ENCODE data around the gene CLCN5. TPM values are rescaled to one million over a fixed set of nuclear protein-coding genes. Genes with fewer than 3 reads are reported as not detected.

CLCN5 gene
- total and polyA plus RNA-seq, 11 donors: 0.65 to 6.0 (median 2.5) TPM

DNA sequence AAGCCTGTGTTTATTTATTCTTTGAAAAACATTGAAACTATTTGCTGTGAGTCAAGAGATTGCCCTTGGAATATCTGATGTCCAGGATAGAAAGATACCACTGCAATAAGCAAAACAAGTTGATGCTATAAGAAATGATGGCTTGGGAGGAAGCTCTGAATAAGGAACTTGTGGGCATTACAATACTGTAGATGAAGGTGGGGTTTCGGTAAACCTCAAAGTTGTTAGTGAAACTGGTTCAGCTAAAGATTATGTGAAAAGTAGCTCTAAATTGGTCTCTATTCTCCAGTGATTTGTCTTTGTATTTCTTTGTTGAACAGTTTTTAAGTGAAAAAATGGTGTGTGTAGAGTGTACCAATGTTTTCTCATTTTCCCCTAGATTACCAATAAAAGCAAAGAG is 149.7 kb downstream of the CLCN5 start:
- Histone ChIP-seq H3K9me3 (no peaks in the 10 kb centered on the region), H3K27ac (no peak overlapping the region), H3K36me3 (no peaks in the 10 kb centered on the region), H3K4me1 (no peaks in the 10 kb centered on the region), H3K4me3 (no peak overlapping the region), H3K27me3 (peaks cover 0 to 12% (median 0%) of the 10 kb centered on the region in 9 donors)
- WGBS, 4 donors: 86 to 98% (median 95%) methylated on average over 1 of the region's 1 CpG
- DNase-seq (no peak), ATAC-seq (no peak)
- intact Hi-C loops (cut with DNase I): no loop called here
- TF ChIP-seq POLR2A (IDR thresholded peaks at IDR 0.05): no peak
- TF ChIP-seq, protein P1, sequence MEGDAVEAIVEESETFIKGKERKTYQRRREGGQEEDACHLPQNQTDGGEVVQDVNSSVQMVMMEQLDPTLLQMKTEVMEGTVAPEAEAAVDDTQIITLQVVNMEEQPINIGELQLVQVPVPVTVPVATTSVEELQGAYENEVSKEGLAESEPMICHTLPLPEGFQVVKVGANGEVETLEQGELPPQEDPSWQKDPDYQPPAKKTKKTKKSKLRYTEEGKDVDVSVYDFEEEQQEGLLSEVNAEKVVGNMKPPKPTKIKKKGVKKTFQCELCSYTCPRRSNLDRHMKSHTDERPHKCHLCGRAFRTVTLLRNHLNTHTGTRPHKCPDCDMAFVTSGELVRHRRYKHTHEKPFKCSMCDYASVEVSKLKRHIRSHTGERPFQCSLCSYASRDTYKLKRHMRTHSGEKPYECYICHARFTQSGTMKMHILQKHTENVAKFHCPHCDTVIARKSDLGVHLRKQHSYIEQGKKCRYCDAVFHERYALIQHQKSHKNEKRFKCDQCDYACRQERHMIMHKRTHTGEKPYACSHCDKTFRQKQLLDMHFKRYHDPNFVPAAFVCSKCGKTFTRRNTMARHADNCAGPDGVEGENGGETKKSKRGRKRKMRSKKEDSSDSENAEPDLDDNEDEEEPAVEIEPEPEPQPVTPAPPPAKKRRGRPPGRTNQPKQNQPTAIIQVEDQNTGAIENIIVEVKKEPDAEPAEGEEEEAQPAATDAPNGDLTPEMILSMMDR (IDR thresholded peaks at IDR 0.05): no peak

DNA sequence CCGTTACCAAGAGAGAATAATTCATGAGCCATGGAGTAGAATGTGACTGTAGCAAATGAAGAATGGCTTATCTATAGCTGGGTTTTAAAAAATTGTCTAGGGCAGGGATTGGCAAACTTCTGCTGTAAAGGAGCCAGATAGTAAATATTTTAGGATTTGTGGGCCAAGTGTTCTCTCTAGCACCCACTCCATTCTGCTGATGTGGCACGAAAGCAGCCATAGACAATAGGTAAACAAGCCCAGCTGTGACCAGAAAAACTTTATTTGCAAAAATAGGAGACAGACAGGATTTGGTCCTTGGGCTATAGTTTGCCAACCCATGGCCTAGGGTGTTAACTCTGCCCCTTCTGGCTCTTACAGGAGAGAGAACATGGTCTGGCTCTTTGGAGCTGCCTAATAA is 151.2 kb downstream of the CLCN5 start:
- no peak for ATAC-seq
- intact Hi-C loops (cut with DNase I): no loop called here

DNA sequence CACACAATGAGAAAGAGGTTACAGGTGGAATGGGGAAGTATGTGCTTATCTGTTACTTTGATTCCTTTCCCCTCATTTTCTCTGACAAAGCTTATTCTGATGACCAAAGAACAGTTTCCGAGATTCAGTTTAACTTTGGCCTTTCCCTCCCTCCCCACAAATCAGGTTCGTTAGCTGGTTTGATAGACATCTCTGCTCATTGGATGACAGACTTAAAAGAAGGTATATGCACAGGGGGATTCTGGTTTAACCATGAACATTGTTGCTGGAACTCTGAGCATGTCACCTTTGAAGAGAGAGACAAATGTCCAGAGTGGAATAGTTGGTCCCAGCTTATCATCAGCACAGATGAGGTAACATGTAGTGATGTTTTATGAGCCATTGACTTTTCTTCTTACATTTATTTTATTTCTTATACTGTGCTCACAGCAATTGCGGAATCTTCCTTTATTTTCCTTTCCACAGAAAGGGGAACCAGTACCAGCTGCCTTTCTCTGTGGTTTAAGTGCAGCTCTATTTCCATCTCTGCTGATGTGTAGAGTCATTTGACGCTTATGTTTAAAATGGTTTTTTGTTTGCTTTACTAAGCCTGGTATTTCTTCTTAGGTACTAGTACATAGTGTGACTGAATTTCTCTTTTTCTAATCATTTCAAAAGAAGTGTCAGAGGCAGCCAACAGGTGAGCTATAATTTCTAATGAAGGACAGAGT is 153.4 kb downstream of the CLCN5 start:
- Histone ChIP-seq H3K36me3 (no peaks in the 10 kb centered on the region), H3K9me3 (no peaks in the 10 kb centered on the region), H3K4me1 (no peaks in the 10 kb centered on the region), H3K27me3 (peaks cover 0 to 6% (median 0%) of the 10 kb centered on the region in 9 donors), H3K4me3 (no peak overlapping the region), H3K27ac (no peak overlapping the region)
- intact Hi-C loops (cut with DNase I): no loop called here
- DNase-seq (no peak), ATAC-seq (no peak)
- 70 to 90% (median 83%) methylated on average over 4 of the region's 4 CpGs for WGBS, 4 donors
- TF ChIP-seq, protein P1 (IDR thresholded peaks at IDR 0.05): no peak

More for the DNA sequence above, 151.2 kb downstream of the CLCN5 start:
- H3K36me3 ChIP-seq: no peaks in the 10 kb centered on the region
- no peaks in the 10 kb centered on the region for H3K9me3 ChIP-seq
- peaks cover 0 to 12% (median 0%) of the 10 kb centered on the region in 9 donors for H3K27me3 ChIP-seq
- no peaks in the 10 kb centered on the region for H3K4me1 ChIP-seq
- H3K27ac ChIP-seq: no peak overlapping the region
- no peak for TF ChIP-seq POLR2A (IDR thresholded peaks at IDR 0.05)
- TF ChIP-seq, protein P1 (IDR thresholded peaks at IDR 0.05): no peak
- DNase-seq: no peak
- H3K4me3 ChIP-seq: no peak overlapping the region
- 73 to 99% (median 83%) methylated on average over 2 of the region's 2 CpGs for WGBS, 4 donors

DNA sequence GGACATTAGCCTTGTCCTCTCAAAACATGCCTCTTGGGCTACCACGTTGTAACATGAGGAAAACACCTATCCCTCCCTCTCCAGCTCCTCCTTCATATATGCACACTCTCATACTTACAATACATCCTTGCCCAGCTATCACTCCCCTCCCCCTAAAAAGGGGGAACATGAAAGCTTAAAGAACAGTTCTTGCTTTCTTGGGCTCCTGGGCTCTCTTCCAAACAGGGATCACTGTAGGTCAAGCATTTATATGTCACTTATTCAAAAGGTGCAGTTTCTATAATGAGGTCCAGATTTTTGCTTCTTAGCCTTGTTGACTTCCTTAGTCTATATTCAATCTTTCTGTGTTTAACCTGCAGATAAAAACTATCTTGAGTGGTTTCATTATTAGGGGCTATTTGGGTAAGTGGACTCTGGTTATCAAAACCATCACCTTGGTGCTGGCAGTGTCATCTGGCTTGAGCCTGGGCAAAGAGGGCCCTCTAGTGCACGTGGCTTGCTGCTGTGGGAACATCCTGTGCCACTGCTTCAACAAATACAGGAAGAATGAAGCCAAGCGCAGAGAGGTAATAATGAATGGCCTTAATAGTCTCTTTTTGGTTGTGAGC is 159.0 kb downstream of the CLCN5 start:
- Histone ChIP-seq H3K27me3 (no peaks in the 10 kb centered on the region), H3K9me3 (no peaks in the 10 kb centered on the region), H3K4me1 (no peaks in the 10 kb centered on the region), H3K27ac (no peak overlapping the region), H3K36me3 (no peaks in the 10 kb centered on the region), H3K4me3 (no peak overlapping the region)
- WGBS, 4 donors: 33 to 50% (median 40%) methylated on average over 3 of the region's 3 CpGs
- intact Hi-C loops (cut with DNase I): loop anchor here in 8 of 10 donors (1.0 to 5.0 kb wide), 3 partner anchors 164 to 166 kb away; no protein-coding TSS in a partner anchor
- DNase-seq (peak in 3 of 5 donors; percentile 19 to 37 (median 30)), ATAC-seq (peak in 2 of 4 donors; percentile 53 to 55)
- TF ChIP-seq, protein P1 (IDR thresholded peaks at IDR 0.05): peak; percentile 11 to 49 (median 34)
- no peak for TF ChIP-seq POLR2A (IDR thresholded peaks at IDR 0.05)

All from heart left ventricle (tissue), 16 donors.